SU-DHL-6 (cell line): ENCODE data around the gene TMLHE.

Experiments
- EZH2phosphoT487 ChIP-seq: fragments of 200-600 bp; sonication (generic), shearing (Covaris generic); conservative IDR thresholded peaks from 2 replicates; pipeline ENCODE4 v1.6.1; 2018; ENCODE audit warnings: mild to moderate bottlenecking, antibody characterized with exemption, low read length, moderate library complexity, mixed read lengths
- TF ChIP-seq, protein P1 (sequence below): fragments of 200-600 bp; sonication (generic); IDR thresholded peaks from one replicate; pipeline ENCODE4 v1.5.1; 2017; ENCODE audit warnings: antibody characterized with exemption, mild to moderate bottlenecking, low read length, moderate library complexity; ENCODE audit not compliant: insufficient read depth, poor library complexity, severe bottlenecking

DNA sequence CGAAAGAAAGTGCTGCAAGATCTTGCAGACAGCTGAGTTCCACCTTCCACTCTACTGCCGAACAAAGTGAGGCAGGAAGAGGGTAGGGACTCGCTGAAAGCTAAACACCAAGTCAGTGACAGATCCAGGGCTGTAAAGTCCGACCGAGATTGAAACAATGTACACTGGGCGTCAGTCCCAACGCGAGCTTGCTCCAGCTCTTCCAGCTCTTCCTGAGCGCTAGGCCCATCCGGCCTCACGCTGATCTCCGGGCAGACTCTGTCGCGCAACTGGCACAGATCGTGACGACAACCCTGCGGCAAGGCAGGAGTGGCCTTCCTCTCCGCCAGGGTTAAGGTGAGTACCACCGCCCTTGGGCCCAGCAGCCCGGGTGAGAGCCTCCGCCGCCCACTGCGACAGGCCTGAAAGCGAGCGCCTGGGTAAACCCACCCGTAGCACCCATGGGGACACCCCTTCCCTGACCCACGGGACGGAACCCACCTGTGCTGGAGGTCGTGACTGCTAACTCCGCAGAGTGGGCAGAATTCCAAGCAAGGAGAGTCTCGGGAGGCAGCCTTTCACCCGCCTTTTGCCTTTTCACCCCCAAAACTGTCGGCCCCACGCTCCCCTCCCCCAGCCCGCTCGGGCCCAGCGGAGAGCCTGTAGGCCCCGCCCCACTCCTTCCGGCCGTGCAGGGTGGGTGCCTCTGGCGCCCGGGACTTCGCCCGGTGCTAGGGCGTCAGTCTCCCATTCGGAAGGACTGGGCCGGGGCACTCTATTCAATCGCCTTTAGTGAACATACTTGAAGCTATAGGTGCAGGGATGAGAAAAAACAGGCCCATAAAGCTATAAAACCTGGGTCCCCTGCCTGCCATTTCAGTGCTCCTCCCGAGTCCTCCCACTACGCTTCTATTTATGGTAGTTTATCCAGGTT lies at the start of gene TMLHE, which contains the start of gene SPRY3:
- TF ChIP-seq, protein P1, sequence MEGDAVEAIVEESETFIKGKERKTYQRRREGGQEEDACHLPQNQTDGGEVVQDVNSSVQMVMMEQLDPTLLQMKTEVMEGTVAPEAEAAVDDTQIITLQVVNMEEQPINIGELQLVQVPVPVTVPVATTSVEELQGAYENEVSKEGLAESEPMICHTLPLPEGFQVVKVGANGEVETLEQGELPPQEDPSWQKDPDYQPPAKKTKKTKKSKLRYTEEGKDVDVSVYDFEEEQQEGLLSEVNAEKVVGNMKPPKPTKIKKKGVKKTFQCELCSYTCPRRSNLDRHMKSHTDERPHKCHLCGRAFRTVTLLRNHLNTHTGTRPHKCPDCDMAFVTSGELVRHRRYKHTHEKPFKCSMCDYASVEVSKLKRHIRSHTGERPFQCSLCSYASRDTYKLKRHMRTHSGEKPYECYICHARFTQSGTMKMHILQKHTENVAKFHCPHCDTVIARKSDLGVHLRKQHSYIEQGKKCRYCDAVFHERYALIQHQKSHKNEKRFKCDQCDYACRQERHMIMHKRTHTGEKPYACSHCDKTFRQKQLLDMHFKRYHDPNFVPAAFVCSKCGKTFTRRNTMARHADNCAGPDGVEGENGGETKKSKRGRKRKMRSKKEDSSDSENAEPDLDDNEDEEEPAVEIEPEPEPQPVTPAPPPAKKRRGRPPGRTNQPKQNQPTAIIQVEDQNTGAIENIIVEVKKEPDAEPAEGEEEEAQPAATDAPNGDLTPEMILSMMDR, result no peak
- TF ChIP-seq EZH2phosphoT487, result no peak
